Measurements from ENCODE around the gene EYS.

DNA sequence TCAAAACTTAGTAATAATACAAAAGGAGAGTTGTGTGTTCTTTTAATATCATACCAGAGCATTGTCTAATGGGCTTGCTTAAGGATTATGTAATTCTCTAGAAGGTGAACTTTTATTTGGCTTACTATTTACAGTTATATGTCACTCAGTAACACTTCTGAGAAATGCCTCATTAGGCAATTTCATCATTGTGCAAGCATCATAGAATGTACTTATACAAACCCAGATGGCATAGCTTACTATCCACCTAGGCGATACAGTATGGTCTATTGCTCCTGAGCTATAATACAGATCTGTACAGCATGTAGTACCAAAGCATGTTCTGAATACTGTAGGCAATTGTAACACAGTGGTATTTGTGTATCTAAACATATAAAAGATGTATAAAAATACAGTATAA is 1731.3 kb downstream of the EYS start:
- no peak for TF ChIP-seq POLR2A (IDR thresholded peaks at IDR 0.05)
- TF ChIP-seq POLR2AphosphoS5 (IDR thresholded peaks at IDR 0.05), result no peak

Data from gastroesophageal sphincter (tissue), 2 donors.